PC-9 (cell line): ENCODE results near the gene PRR29. TPM values are rescaled to one million over a fixed set of nuclear protein-coding genes. Genes with fewer than 3 reads are reported as not detected.

Source experiments
- BruUV-seq: library from RNA; stranded (reverse); fragments of 400-500 nt; replicated peaks from 2 replicates; lab custom pipeline; 2021; lab: Mats Ljungman, UMichigan
- CTCF ChIA-PET: fragments of 300-600 bp; sonication (Branson Sonifier 250); formaldehyde crosslinking; loops from one replicate; lab custom pipeline; 2022; ENCODE audit warnings: antibody characterized with exemption; lab: Charles Lee
- POLR2A ChIA-PET: fragments of 300-600 bp; sonication (Branson Sonifier 250); formaldehyde crosslinking; loops from one replicate; lab custom pipeline; 2022; ENCODE audit warnings: antibody characterized with exemption; ENCODE audit not compliant: unreplicated experiment; lab: Charles Lee
- DNase-seq, 2 experiments: peaks; one replicate each; pipeline versions ENCODE4 v3.0.0 to v3.0.0-alpha.2; 2015 to 2022; ENCODE audit warnings: mixed read lengths in 1 of 2
- H2AFZ ChIP-seq: fragments of 200-600 bp; sonication (generic); 2 replicates; pipeline ENCODE4 v1.8.1; 2017; ENCODE audit warnings: antibody characterized with exemption
- H3F3A ChIP-seq: fragments of 200-600 bp; sonication (generic); 2 replicates; pipeline ENCODE4 v1.8.1; 2017; ENCODE audit warnings: antibody characterized with exemption, mild to moderate bottlenecking, low read depth; ENCODE audit not compliant: insufficient read depth
- H3K27ac ChIP-seq: fragments of 200-600 bp; sonication (generic); 2 replicates; pipeline ENCODE4 v1.6.1; 2016; ENCODE audit warnings: mixed run types
- H3K27me3 ChIP-seq: fragments of 200-600 bp; sonication (generic); 2 replicates; pipeline ENCODE4 v1.6.1; 2016; ENCODE audit warnings: low read depth, mixed run types; ENCODE audit not compliant: insufficient read depth
- H3K36me3 ChIP-seq: fragments of 200-600 bp; sonication (generic); 2 replicates; pipeline ENCODE4 v1.6.1; 2016; ENCODE audit warnings: low read depth, mixed run types
- H3K4me1 ChIP-seq: fragments of 200-600 bp; sonication (generic); replicated peaks from 2 replicates; pipeline ENCODE4 v1.6.1; 2016; ENCODE audit warnings: mixed run types; ENCODE audit not compliant: insufficient read depth
- H3K4me2 ChIP-seq: fragments of 200-600 bp; sonication (generic); 2 replicates; pipeline ENCODE4 v1.6.1; 2017; ENCODE audit warnings: mixed run types
- H3K4me3 ChIP-seq: fragments of 200-600 bp; sonication (generic); 2 replicates; pipeline ENCODE4 v1.6.1; 2016; ENCODE audit warnings: mixed run types
- H3K79me2 ChIP-seq: fragments of 200-600 bp; sonication (generic); 2 replicates; pipeline ENCODE4 v1.6.1; 2017; ENCODE audit warnings: low read depth, mixed run types
- H3K9me2 ChIP-seq: fragments of 200-600 bp; sonication (generic); 2 replicates; pipeline ENCODE4 v1.8.1; 2017; ENCODE audit warnings: mild to moderate bottlenecking; ENCODE audit not compliant: insufficient read depth
- H3K9me3 ChIP-seq: fragments of 200-600 bp; sonication (generic); 2 replicates; pipeline ENCODE4 v1.8.1; 2016; ENCODE audit warnings: low read depth; ENCODE audit not compliant: insufficient read depth
- H4K20me1 ChIP-seq: fragments of 200-600 bp; sonication (generic); 2 replicates; pipeline ENCODE4 v1.8.1; 2017; ENCODE audit not compliant: insufficient read depth
- EZH2 ChIP-seq: fragments of 200-600 bp; sonication (generic); IDR thresholded peaks from 2 replicates; pipeline ENCODE4 v1.8.0; 2017; ENCODE audit warnings: antibody characterized with exemption, low read depth
- intact Hi-C: fragments of 100-400 bp; cut with micrococcal nuclease; formaldehyde crosslinking; loops from one replicate; pipeline ENCODE4 v1.10.0; 2022; ENCODE audit not compliant: unreplicated experiment
- total RNA-seq: library from RNA; stranded (reverse); gene quantifications from 2 replicates; pipeline ENCODE4 v1.2.3, GENCODE V29; 2021
- TF ChIP-seq, protein P1 (sequence below): fragments of 200-600 bp; sonication (generic); conservative IDR thresholded peaks from 2 replicates; pipeline ENCODE4 v1.6.1; 2017; ENCODE audit warnings: mixed run types, antibody characterized with exemption, mild to moderate bottlenecking, moderate library complexity

Gene PRR29
- total RNA-seq, 1 experiment from 2014 or later = 2.4 TPM

DNA sequence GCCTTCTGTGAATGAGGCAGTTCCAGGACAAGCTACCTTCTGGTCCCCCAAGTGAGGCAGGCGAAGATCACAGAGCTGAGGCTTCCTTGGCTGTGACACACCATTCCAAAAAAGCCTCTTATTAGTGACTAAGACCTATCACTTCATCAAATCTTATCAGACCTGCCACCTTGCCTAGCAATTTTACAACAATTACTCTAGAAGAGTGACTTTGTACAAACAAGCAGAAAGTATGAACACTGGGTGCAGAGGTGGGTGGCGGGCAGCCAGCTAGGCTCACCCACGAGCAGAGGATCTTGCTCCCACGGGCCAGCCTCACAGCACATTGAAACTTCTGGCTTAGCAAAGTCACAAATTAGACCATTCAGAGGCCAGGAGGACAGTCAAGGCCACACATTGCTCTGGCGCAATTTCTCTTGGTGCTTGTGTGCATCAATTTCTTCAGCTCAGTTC, 24.5 kb downstream of the PRR29 start:
- no peak overlapping the region for H2AFZ ChIP-seq
- TF ChIP-seq, protein P1, sequence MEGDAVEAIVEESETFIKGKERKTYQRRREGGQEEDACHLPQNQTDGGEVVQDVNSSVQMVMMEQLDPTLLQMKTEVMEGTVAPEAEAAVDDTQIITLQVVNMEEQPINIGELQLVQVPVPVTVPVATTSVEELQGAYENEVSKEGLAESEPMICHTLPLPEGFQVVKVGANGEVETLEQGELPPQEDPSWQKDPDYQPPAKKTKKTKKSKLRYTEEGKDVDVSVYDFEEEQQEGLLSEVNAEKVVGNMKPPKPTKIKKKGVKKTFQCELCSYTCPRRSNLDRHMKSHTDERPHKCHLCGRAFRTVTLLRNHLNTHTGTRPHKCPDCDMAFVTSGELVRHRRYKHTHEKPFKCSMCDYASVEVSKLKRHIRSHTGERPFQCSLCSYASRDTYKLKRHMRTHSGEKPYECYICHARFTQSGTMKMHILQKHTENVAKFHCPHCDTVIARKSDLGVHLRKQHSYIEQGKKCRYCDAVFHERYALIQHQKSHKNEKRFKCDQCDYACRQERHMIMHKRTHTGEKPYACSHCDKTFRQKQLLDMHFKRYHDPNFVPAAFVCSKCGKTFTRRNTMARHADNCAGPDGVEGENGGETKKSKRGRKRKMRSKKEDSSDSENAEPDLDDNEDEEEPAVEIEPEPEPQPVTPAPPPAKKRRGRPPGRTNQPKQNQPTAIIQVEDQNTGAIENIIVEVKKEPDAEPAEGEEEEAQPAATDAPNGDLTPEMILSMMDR = no peak
- no peak for TF ChIP-seq EZH2
- POLR2A ChIA-PET = interaction anchor here (0.7 kb wide), 1 partner anchor 125 kb away, joined by 4 read pairs; no protein-coding TSS in a partner anchor

DNA sequence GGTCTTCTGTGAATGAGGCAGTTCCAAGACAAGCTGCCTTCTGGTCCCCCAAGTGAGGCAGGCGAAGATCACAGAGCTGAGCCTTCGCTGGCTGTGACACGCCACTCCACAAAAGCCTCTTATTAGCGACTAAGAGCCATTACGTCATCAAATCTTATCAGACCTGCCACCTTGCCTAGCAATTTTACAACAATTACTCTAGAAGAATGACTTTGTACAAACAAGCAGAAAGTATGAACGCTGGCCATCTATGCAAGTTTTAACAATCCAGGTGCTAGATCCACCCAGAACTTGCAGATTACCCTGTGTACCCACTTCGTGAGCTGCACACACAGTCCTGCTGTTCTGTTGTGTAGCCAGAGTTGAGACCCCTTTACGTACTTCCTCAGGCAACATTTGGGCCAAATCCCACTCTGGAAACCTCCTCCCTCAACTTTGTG, 26.1 kb downstream of the PRR29 start:
- Histone ChIP-seq H3K4me3 (no peak overlapping the region), H3K9me3 (no peaks in the 10 kb centered on the region), H3K27me3 (no peaks in the 10 kb centered on the region), H3K36me3 (no peaks in the 10 kb centered on the region), H2AFZ (no peak overlapping the region), H3K9me2 (no peaks in the 10 kb centered on the region), H3K4me1 (0 out of 2 replicates have a peak, but pooled peaks cover 4% of the 10 kb centered on the region), H3F3A (peaks cover 6% of the 10 kb centered on the region; the same call in 1 of the 2 replicates), H3K79me2 (no peaks in the 10 kb centered on the region), H3K4me2 (no peak overlapping the region), H4K20me1 (no peaks in the 10 kb centered on the region), H3K27ac (no peak overlapping the region)
- DNase-seq = no peak
- TF ChIP-seq, protein P1 = no peak
- TF ChIP-seq EZH2 = no peak
- CTCF ChIA-PET = interaction anchor here (3.2 kb wide), 1 partner anchor 104 kb away, joined by 15 read pairs; no protein-coding TSS in a partner anchor
- POLR2A ChIA-PET = no interaction called here
- no TSS peak for BruUV-seq
- intact Hi-C loops = no loop called here

More for the DNA sequence above, 24.5 kb downstream of the PRR29 start:
- Histone ChIP-seq H3K4me2 (no peak overlapping the region), H3K79me2 (no peaks in the 10 kb centered on the region), H3K36me3 (no peaks in the 10 kb centered on the region), H3K27me3 (no peaks in the 10 kb centered on the region), H3F3A (peaks cover 6% of the 10 kb centered on the region; the same call in 1 of the 2 replicates), H4K20me1 (no peaks in the 10 kb centered on the region), H3K9me2 (no peaks in the 10 kb centered on the region), H3K4me1 (0 out of 2 replicates have a peak, but pooled peaks cover 4% of the 10 kb centered on the region), H3K4me3 (no peak overlapping the region), H3K9me3 (no peaks in the 10 kb centered on the region), H3K27ac (no peak overlapping the region)
- CTCF ChIA-PET = no interaction called here
- no peak for DNase-seq
- BruUV-seq = no TSS peak
- intact Hi-C loops = no loop called here

DNA sequence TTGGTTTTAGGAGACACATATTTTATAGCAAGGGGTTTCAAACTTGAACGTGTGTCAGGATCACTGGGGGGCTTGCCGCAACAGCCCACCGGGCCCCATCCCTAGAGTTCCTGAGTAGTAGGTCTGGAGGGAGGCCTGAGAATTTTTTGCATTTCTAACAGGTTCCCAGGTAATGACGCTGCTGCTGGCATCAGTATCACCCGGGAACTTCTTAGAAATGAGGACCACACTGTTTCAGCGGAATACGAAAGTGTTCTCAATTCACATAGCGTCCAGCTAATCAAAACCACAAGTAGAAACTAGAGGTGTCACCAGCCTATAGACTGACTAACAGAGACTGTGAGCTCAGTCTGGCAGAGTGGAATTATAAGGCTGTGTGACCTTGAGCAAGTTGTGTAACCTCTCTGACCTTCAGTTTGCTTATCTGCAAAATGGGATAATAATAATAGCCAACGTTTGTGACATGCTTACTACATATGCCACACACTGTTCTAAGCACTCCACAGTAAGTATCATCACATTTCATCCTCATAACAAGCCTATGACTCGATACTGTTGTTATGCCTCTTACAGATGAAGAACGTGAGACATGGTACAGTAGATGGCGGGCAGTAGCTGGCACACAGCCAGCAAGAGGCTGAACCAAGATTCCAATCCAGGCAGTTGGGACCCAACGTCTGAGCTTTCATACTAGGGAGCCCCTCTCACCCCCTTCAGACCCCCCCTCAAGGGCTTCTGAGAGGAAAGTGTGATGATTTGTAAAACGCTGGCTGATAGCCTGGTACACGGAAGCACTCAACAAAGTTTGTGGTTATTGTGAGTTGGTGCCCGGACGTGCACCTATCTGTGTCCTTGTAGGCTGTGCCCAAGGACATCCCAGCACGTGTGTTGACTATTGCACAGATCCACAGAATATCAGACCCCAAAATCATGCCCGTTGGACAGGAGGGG, 26.9 kb downstream of the PRR29 start:
- H3K9me3 ChIP-seq = no peaks in the 10 kb centered on the region
- no peaks in the 10 kb centered on the region for H3K27me3 ChIP-seq
- BruUV-seq = no TSS peak
- no peak overlapping the region for H3K4me2 ChIP-seq
- no peak for TF ChIP-seq EZH2
- H3K79me2 ChIP-seq = no peaks in the 10 kb centered on the region
- H3K27ac ChIP-seq = no peak overlapping the region
- H3K4me3 ChIP-seq = no peak overlapping the region
- POLR2A ChIA-PET = no interaction called here
- no peaks in the 10 kb centered on the region for H3K9me2 ChIP-seq
- no peaks in the 10 kb centered on the region for H4K20me1 ChIP-seq
- DNase-seq = no peak
- H3F3A ChIP-seq = peaks cover 6% of the 10 kb centered on the region; the same call in 1 of the 2 replicates
- CTCF ChIA-PET = interaction anchor here (0.6 to 3.2 kb wide), 7 partner anchors 20 to 397 kb away, joined by 3 to 15 read pairs (median 4); no protein-coding TSS in a partner anchor
- intact Hi-C loops = loop anchor here (1.0 kb wide), 2 partner anchors 74 to 106 kb away; no protein-coding TSS in a partner anchor
- H2AFZ ChIP-seq = no peak overlapping the region
- no peaks in the 10 kb centered on the region for H3K36me3 ChIP-seq
- H3K4me1 ChIP-seq = 0 out of 2 replicates have a peak, but pooled peaks cover 4% of the 10 kb centered on the region
